Stimulated activated CD4-positive, alpha-beta T cell treated with anti-CD3 and anti-CD28 coated beads, Interleukin-4, amount 100 ng/mL, for 1 hour (primary cell): Measurements from ENCODE around the gene CEP85.
"Not testable (repeated sequence)": the region's sequence is repeated elsewhere in the genome, so short reads cannot be mapped to it uniquely, and the experiment has no call there.

Experiments
- DNase-seq: peaks from one replicate; pipeline ENCODE4 v3.0.0-alpha.2; 2020

The CEP85 gene

DNA sequence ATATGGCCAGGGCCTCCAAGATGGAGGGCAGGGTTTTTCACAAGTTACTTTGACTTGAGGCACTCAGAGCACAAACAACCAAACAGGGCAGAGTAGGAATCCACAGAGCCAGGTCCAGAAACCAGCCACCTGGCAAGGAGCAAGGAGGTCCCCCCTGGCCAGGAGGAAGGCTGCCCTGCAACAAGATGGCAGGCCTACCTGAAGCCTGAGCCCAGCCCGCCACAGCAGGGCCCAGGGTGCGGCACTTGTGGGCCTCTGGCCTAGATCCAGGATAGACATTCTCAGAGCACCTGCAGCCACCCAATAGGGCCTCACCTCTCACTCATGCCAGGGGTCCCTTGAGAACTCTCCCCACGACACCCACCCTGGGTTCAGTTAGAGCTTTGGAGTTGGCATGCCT lies 57.4 kb downstream of the CEP85 start:
- no peak for DNase-seq

DNA sequence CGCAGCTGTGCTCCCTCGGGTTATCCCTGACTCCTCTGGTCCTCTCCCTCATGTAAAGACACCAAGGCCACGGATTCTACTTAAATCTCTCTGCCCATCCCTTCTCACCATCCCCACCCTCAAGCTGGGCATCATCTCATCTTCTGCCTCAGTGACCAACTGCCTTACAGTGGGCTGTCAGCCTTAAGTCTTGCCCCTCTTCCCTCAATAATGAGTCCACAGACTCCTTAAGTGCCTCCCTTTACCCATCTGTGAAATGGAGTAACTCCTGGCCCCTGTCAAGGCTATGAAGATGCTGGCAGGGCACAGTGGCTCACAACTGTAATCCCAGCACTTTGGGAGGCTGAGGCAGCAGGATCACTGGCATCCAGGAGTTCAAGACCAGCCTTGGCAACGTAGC lies 57.9 kb downstream of the CEP85 start:
- DNase-seq, result no peak

DNA sequence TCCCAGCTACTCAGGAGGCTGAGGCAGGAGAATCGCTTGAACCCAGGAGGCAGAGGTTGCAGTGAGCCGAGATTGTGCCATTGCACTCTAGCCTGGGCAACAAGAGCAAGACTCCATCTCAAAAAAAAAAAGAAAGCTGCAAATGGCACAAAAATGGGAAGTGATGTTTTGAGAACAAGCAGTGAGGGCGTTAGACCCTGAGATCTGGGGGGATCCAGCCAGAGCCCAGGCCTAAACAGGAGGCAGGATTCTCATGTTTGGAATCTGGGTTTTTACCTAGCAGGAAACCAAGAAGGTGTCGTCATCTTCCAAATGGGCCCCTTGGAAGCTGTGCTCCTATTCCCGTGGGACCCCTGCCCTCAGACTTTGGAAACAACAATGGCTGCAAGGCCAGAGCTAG lies 58.7 kb downstream of the CEP85 start:
- DNase-seq, result not testable (repeated sequence)

DNA sequence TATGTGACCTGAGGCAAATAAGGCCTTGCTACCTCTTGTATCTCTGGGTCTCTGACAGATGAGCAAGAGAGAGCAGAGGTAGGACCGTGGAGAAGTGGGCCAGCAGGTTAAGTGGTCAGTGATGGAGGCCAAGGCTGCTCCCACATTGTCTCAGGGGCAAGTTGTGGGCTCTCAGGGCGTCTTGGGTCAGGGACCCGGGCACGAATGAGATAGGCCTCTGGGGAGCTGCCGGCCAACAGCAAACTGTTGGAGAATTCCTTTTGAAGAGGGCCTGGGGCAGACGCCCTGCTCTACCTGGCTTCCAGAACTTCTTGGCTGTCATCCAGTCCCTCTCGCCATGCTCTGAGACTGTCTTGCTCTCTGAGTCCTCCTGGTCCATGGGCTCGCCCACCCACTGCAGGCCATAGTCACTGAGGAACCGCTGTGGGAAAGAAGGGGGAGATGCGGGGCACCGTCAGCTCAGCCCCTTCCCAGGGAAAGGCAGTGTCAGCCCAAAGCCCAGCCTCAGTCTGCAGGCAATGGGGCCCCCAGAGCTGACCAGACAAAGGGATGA lies 60.0 kb downstream of the CEP85 start:
- no peak for DNase-seq

DNA sequence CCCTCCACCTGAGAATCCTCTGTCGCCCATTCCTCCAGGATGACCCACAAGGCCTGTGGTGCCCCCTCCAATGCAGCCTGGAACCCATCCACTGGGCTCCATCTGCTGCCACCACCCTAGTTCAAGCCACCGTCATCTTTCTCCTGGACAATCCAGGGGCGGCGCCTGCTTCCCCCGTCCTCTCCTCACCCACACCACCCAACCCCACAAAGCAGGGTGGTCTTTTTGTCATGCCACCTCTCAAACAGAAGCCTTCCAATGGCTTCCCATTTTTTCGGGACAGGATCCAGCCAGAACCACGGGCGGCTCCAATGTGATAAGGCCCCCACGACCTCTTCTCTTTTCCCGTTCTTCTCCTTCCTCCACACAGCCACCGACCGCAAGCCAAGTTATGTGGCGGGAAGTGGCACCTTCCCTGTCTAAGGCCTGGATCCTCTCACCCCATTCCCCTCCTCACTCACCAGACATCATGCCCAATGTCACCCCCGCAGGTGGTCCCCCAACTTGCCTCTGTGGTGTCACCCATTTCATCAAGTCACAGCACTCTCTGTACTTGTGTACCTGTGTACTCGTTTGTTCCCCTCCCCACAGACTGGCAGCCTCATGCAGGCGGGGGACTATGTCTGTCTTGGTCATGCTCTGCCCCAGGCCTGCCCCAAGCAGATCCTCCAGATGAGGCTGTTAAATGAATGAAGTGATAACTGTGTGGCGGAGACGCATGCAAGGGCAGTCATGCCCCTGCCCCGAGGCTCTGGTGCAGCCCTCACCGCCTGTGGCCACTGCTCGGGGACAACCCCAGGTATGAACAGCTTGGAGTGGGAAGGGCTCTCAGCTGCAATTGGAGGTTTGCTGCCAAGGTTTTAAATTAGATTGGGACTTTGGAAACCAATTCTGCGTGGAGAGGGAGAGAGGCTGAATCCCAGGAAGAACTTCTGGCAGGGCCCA lies 61.5 kb downstream of the CEP85 start:
- DNase-seq, result no peak

DNA sequence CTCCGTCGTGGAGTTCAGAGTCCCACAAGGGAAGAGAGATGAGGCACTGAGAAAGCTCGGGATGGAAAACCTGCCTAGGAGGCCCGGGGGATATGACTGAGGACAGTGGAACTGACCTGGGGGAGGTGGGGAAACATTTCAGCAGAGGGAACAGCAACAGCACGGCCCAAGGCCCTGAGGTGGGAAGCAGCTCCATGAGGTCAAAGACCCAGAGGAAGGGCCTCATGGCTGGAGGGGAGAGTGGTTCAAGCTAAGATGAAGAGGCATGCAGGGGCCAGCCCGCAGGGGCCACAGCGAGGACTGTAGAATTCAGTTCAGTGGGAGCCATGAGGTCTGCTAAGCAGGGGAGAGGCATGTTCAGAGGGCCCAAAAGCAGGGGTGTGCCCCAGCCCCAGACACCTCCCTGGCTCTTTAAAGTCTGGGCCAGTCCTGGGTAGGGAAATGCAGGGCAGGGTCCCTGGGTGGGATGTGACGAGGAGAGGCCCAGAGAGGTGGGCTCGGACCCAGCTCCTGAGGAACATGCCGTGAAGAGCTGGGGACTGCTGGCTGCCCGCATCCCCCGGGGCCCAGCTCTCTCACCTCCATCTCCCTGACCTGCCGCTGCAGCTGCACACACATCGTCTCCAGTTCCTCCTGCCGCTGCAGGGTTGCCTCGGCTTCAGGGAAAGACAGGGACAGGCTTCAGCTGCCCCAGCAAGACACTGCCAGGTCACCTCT lies 62.5 kb downstream of the CEP85 start:
- DNase-seq, result no peak

DNA sequence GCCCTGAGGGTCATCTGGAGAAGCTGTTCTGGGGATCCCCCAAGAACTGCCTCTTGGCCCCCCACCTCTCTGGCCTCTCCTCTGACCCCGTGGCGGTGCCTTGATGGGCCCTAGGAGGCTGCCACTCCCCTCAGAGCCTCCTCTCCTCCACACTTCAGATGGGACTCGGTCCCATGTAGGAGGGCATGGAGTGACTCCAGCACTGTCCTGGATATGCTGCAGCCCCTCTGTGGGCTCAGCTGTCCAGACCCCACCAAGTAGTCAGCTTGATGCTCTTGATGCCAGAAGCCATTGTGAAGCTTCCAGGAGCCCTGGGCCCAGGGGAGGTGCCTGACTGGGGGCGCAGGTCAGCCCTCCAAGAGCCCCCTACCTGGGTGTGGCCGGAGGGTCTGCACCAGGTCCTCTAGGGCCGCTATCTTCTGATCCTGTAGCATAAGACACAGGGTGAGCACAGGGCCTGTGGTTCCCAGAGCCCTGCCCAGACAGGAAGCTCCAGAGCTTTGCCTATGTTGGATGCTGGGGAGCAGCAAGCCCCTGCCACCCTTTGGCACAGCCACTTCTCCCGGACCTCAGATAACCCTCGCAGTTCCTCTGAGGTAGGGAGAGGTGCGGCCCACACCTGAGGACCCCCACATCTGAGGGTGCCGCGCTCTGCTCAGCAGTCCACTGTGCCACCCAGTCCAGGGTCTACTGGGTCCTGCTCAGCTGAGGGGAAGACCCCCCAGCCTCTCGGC lies 63.2 kb downstream of the CEP85 start:
- no peak for DNase-seq

DNA sequence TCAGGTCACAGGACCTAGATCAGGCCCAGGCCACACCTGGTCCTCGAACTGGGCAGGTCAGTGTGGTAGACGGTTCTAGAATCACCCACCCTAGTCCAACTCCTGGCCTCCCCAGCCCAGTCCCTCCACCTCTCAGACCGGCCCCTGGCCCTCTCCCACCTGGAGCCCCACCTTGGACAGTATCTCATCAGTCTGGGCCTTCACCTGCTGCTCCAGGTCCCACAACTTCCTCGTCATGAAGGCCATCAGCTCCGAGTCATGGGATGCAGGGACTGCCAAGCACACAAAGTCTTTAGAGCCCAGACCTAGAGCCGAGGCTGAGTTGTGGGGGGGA lies 63.8 kb downstream of the CEP85 start:
- DNase-seq, result no peak

DNA sequence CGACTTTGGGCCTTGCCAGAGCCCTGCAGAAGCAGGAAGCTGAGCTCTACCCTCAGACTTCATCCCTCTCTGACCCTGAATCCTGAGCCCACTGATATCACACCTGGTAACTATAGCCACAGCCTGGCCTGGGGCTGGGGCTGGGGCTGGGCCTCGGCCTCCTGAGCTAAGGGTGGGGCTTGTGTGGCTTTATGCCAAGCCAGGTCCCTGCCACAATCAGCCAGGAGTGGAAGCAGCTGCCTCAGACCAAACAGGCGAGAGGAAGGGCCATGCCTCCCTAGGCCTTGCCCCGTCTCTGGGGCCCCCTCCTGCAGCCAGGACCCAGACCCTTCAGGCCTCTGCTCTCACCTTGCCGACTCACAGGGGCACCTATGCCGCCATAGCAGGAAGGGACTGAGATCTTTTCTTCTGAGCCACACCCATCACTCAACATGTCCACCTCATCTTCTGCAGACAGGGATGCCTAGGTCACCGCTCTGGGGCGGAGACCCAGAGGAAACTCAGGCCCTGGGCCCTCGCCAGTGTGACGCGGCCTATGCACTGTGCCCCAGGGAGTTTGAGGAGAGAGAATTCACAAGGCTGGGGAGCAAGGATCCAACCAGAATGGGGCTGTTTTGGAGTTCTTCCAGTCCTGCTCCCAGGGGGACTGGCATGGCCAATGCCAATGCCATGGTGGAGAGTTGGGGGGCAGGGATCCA lies 66.7 kb downstream of the CEP85 start:
- no peak for DNase-seq

DNA sequence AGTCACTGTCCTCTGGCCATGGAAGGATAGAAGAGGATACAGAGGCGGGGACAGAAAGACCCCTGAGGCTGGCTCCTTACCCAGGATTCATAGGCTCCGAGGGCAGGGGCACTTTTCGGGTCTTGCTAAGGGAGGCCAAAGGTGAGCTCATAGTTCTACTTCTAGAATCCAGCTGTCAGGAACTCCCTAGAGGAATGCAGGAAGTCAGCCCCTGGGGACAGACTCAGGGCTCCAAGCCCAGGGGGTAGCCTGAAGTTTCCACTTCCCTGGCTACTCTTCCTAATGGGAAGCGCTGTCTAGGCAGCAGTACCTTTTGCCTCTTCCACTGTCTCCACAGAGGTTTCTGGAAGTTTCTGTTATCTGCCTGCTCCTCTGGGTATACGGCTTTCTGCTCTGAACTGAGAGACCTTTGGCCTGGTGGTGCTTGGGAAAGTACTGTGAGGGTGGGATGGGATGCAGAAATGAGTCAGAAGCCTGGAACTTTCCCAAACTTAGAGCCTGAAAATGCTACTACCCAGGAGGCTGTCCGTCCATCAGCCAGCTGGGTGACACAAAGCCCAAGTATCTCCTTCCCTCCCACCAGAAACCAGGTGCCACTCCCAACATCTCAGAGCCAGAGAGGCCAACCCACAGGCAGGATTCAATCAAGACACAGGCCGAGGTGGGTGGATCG lies 68.9 kb downstream of the CEP85 start:
- no peak for DNase-seq

DNA sequence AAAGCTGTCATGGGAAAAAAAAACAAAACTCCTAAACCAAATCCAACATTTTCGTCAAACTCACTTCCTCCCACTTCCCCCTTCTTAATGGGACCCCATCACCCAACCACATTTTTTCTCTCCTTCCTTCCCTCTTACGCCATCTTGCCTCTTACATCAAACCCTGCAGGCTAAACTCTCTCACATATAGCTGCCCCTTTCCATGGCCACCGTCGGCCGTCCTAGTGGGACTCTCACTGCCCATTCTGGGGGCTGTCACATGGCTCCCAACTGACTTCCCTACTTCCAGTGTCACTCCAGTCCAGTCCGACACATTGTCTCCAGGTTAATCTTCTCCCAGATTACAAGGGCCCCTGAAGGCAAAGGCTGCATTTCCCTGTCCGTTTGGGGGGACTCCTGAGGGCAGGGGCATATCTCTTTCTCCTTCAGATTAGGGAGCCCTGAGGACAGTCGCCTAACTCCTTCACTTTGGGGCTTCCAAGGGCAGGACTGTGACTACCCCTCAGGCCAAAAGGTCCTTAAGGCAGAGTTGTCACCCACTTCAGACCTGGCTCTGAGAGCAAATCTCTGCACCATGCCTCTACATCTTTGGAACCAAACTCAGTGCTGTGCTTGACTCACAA lies 71.8 kb downstream of the CEP85 start:
- no peak for DNase-seq

DNA sequence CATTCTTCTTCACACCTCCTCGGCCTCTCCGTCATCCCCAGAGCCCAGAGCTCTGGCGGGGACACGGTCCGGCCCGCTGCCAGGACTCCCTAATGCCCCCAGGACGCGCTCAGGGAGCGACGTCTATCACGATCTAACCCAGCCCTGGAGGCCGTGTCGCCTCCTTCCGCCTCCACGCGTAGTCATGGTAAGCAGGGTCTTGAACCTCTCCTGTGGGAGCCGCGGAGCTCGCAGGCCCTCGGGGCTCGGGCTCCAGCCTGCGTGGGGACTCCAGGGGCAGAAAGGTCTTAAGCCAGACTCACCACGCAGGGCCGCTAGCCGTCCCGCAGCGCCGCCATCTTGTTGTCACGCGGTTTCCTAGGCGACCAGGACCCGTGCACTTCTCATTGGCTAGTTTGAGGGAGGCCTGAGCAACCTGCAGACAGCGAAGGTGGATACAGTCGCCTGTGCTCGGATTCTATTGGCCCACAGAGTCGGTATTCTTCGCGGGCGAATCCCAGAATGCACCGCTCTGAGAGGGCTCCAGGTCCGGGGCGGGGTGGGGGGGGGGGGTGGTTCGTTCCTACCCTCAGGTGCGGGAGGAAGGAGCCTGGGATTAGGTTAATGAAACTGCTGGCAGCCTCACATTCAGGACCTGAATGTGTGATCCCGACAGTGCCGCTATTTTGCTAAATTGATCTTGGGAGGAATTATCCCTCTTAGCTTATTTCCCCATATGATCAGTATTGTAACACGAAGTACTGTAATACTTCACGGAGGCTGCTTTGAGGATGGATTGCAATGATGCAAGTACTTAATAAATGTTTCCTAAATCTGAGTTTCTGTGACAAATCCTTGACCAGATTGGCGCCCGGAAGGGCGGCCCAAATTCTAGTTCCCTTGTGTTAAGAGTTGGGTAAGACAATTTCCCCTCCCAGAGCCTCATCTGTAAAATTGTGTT lies 72.6 kb downstream of the CEP85 start, which contains the start of gene UBXN11:
UBXN11 (minus strand) TSS at position 347 of the 940 bp plus-strand sequence. CDS start 3,753 bp downstream, outside the sequence.
- peak; percentile 88 for DNase-seq

DNA sequence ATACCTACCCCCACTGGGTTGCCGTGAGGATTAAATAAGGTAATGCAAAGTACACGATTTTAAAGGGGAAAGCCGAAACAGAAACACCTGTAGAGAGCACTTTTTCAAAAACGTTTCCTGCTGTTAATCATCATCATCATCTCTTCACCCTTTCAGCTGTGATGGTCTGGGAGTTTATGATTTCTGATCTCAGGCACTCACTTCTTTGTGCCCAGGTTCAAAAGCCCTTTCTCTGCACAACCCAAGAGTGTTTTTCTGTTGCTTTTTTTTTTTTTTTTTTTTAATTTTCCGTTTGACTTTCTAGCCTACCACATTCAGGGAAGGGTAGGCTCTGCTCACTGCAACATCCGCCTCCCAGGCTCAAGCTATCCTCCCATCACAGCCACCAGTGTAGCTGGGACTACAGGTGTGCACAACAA lies 73.4 kb downstream of the CEP85 start:
- DNase-seq, result no peak

DNA sequence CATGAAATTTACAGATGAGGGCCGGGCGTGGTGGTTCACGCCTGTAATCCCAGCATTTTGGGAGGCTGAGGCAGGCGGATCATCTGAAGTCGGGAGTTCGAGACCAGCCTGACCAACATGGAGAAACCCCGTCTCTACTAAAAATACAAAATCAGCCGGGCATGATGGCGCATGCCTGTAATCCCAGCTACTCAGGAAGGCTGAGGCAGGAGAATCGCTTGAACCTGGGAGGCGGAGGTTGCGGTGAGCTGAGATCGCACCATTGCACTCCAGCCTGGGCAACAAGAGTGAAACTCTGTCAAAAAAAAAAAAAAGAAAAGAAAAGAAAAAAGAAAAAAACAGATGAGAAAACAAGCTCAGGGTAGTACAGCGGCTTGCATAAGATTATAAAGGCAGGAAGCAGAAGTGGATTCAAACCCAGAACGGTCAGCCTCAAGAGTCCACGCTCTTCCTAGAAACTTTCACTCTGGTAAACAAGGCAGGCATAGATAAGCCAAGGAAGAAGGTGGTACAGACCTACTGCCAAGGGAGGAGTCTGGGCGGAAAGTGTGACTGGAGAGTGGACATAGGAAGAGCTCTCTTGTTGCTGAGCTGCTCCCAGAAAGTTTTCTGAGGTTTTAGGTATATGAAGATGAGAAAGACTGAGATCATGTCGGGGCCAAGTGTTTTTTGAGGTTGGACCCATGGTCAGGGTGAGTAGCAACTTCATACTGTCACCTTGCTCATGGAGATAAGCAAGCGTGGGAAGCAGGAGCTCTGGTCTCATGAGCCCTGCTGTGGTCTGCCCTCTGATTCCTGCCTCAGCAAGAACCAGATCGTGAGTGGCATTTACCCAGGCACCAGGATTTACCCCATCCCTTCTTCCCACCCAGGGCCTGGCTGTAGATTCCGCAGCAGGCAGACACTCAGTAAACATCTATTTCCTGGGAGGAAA lies 74.2 kb downstream of the CEP85 start:
- not testable (repeated sequence) for DNase-seq

DNA sequence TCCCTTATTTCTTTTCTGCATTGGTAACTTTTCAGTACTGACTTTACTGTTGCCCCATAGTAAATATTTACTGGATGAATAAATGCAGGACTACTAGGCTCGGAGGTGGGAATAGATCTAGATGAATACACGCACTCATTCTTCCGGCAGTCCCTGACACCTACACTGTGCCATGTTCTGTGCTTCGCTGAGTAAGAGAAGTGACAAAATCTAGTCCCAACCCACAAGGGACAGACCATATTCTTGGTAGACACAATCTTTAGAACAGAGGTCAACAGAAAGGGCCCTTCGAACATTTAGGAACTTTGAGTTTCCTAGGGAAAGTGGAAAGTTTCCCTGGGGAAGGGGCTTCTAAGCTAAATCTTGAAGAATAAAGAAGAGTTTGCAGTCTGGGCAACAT lies 80.5 kb downstream of the CEP85 start:
- no peak for DNase-seq

DNA sequence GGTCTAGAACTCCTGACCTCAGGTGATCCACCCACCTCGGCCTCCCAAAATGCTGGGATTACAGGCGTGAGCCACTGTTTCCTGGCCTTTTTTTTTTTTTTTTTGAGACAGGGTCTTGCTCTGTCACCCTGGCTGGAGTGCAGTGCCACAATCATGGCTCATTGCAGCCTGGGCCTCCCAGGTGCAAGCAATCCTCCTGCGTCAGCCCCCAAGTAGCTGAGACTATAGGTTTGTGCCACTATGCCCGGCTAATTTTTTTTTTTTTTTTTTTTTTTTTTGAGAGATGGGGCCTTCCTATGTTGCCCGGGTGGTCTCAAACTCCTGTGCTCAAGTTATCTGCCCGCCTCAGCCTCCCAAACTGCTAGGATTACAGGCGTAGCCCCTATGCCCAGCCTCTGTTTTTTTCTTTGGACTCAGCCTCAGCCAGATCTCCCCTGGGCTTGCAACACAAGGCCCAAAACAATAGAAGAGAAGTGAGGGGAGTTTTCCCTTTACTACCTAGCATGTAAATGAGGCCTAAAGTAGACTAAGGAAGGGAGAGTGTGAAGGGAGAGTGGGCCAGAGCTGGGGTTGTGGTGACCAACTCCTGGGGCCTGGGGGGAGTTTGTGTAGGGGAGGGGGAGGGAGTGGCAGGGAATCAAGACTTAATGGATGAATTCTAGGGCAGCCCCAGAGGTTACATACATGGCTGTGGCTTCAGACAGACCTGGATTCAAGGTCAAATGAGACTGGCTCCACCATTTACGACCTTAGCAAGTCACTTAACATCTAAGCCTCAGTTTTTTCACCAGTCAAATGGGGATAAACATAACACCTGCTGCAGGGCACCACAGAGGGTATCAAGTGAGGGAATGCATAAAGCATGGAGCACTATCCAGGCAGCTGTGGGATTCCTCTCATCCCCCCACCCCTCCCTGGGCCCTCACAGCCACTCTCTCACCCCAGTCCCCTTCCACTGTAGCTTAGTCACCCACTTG lies 82.2 kb downstream of the CEP85 start:
- DNase-seq, result no peak

DNA sequence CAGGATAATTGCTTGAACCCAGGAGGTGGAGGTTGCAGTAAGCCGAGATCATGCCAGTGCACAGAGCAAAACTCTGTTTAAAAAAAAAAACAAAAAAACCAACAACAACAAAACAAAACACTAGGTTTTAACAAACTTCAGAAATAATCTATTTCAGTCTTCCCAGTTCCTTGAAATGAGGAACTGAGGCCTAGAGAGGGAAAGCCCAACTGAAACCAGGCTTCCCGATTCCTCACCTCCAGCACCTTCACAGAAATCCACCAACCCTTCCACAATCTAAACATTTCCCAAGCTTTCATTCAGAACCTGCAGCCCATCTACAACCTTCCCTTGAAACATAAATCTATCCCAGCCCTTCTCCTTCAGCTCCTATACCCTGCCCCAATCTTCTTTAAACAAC lies 83.1 kb downstream of the CEP85 start:
- no peak for DNase-seq
